ENCODE measurements around the gene NFYA. TPM values are rescaled to one million over a fixed set of nuclear protein-coding genes. Genes with fewer than 3 reads are reported as not detected.

The NFYA gene
- total and polyA plus RNA-seq, 2 of the 13 experiments (the other 11 are each of a cell fraction or from before 2014, with no cell fraction given) = 16.0 to 22.9 TPM

- TF ChIP-seq SMARCC2 (IDR thresholded peaks at IDR 0.05) (no peak), ZNF160 (CRISPR knock-in tag; IDR thresholded peaks at IDR 0.05) (no peak), ZBTB10 (CRISPR knock-in tag; IDR thresholded peaks at IDR 0.05; ENCODE audit: borderline replicate concordance) (no peak), FLYWCH1 (CRISPR knock-in tag; IDR thresholded peaks at IDR 0.05) (no peak), ZBTB42 (CRISPR knock-in tag; IDR thresholded peaks at IDR 0.05) (no peak), CHCHD3 (CRISPR knock-in tag; IDR thresholded peaks at IDR 0.05) (no peak; the same call in 1 of the 2 replicates), KDM2A (CRISPR knock-in tag; IDR thresholded peaks at IDR 0.05; ENCODE audit: borderline replicate concordance, low read depth) (no peak), HNF4A (CRISPR knock-in tag; IDR thresholded peaks at IDR 0.05) (no peak), IRF2 (CRISPR knock-in tag; IDR thresholded peaks at IDR 0.05) (no peak), ZNF576 (CRISPR knock-in tag; IDR thresholded peaks at IDR 0.05) (no peak), SRSF4 (IDR thresholded peaks at IDR 0.05; ENCODE audit: low read depth, low read length, poor library complexity, severe bottlenecking) (no peak), ZNF720 (CRISPR knock-in tag; IDR thresholded peaks at IDR 0.05) (no peak), ZIK1 (CRISPR knock-in tag; IDR thresholded peaks at IDR 0.05; ENCODE audit: borderline replicate concordance, low read depth) (no peak), JUND (CRISPR knock-in tag; IDR thresholded peaks at IDR 0.05) (no peak), ZNF362 (CRISPR knock-in tag; IDR thresholded peaks at IDR 0.05; ENCODE audit: borderline replicate concordance) (no peak), ZNF543 (CRISPR knock-in tag; IDR thresholded peaks at IDR 0.05) (no peak), ZSCAN25 (CRISPR knock-in tag; IDR thresholded peaks at IDR 0.05) (0 out of 2 replicates have a peak, but pooled peaks have one; percentile 5), ZNF883 (CRISPR knock-in tag; IDR thresholded peaks at IDR 0.05; ENCODE audit: not compliant biosample characterization) (no peak), ATF7-NPFF (CRISPR knock-in tag; IDR thresholded peaks at IDR 0.05; ENCODE audit: low read depth) (no peak), NFIC (IDR thresholded peaks at IDR 0.05; ENCODE audit: low read length) (no peak), MEIS2 (CRISPR knock-in tag; IDR thresholded peaks at IDR 0.05) (no peak), MTA1 (CRISPR knock-in tag; IDR thresholded peaks at IDR 0.05; ENCODE audit: borderline replicate concordance) (no peak), DMAP1 (CRISPR knock-in tag; IDR thresholded peaks at IDR 0.05) (no peak), ZNF274 (CRISPR knock-in tag; IDR thresholded peaks at IDR 0.05) (no peak), ZNF441 (CRISPR knock-in tag; IDR thresholded peaks at IDR 0.05; ENCODE audit: borderline replicate concordance) (no peak), SUZ12 (IDR thresholded peaks at IDR 0.05; ENCODE audit: low read depth, low read length) (no peak), POLR2G (IDR thresholded peaks at IDR 0.05; ENCODE audit: low read depth, low read length) (no peak), CCAR2 (optimal IDR thresholded peaks at IDR 0.05; ENCODE audit: low read depth, low read length) (peak; percentile 43)
- TF ChIP-seq, protein P1, sequence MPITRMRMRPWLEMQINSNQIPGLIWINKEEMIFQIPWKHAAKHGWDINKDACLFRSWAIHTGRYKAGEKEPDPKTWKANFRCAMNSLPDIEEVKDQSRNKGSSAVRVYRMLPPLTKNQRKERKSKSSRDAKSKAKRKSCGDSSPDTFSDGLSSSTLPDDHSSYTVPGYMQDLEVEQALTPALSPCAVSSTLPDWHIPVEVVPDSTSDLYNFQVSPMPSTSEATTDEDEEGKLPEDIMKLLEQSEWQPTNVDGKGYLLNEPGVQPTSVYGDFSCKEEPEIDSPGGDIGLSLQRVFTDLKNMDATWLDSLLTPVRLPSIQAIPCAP (CRISPR knock-in tag; IDR thresholded peaks at IDR 0.05; ENCODE audit: low read depth) = no peak
These were observed 1.3 kb upstream of the NFYA start (continued) for GRCh38 chr6:41071501-41071922.
